ENCODE data around the gene SH3BP5.

Gene SH3BP5

GRCh38 chr3:15321349-15321748 lies 11.0 kb downstream of the SH3BP5 start:
- DNase-seq (ENCODE audit: extremely low read depth, low read depth), result no peak
- TF ChIP-seq, protein P1, sequence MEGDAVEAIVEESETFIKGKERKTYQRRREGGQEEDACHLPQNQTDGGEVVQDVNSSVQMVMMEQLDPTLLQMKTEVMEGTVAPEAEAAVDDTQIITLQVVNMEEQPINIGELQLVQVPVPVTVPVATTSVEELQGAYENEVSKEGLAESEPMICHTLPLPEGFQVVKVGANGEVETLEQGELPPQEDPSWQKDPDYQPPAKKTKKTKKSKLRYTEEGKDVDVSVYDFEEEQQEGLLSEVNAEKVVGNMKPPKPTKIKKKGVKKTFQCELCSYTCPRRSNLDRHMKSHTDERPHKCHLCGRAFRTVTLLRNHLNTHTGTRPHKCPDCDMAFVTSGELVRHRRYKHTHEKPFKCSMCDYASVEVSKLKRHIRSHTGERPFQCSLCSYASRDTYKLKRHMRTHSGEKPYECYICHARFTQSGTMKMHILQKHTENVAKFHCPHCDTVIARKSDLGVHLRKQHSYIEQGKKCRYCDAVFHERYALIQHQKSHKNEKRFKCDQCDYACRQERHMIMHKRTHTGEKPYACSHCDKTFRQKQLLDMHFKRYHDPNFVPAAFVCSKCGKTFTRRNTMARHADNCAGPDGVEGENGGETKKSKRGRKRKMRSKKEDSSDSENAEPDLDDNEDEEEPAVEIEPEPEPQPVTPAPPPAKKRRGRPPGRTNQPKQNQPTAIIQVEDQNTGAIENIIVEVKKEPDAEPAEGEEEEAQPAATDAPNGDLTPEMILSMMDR (IDR thresholded peaks at IDR 0.05; ENCODE audit: low read depth, low read length), result no peak

- TF ChIP-seq, protein P1 (IDR thresholded peaks at IDR 0.05; ENCODE audit: low read depth, low read length), result no peak
- no peak for DNase-seq (ENCODE audit: extremely low read depth, low read depth)
Observed at GRCh38 chr3:15319575-15319974, 12.8 kb downstream of the SH3BP5 start.

- TF ChIP-seq, protein P1 (IDR thresholded peaks at IDR 0.05; ENCODE audit: low read depth, low read length), result no peak
- DNase-seq (ENCODE audit: extremely low read depth, low read depth), result no peak
Observed at GRCh38 chr3:15319136-15319535, 13.2 kb downstream of the SH3BP5 start.

DNA sequence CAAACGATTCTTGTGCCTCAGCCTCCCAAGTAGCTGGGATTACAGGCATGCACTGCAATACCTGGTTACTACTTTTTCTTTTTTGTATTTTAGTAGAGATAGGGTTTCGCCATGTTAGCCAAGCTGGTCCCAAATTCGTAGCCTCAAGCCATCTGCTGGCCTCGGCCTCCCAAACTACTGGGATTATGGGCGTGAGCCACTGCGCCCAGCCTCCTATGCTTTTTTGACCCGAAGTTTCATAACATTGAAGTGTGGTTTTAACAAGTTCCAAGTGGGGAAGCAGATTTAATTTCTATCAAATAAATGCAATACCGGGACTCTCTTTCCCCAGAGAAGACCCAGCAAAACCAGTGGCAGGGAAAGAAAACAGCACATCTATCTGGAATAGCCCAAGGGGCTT lies 13.7 kb downstream of the SH3BP5 start:
- TF ChIP-seq, protein P1 (IDR thresholded peaks at IDR 0.05; ENCODE audit: low read depth, low read length), result no peak
- DNase-seq (ENCODE audit: extremely low read depth, low read depth), result no peak

DNA sequence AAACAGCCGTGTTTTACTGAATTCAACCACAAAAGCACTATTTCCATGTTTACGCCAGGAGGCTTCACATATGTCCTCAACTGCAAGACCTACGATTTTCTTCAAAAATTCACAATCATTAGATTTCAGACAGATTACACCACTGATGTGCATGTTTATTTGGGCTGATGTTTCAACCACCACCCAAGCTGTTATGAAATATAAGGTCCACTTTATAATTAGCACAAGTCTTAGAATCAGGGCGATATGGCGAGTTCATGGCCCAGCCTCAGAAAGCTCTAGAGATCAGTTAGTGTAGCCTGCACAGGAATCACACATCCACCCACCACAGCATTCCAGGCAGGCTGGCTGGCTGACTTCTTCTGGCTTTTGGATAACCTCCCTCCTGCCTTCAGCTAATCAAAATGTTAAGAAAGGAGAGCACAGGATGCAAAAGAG lies 15.4 kb downstream of the SH3BP5 start:
- TF ChIP-seq, protein P1 (IDR thresholded peaks at IDR 0.05; ENCODE audit: low read depth, low read length), result no peak
- DNase-seq (ENCODE audit: extremely low read depth, low read depth), result no peak

- no peak for DNase-seq (ENCODE audit: extremely low read depth, low read depth)
Observed at GRCh38 chr3:15315003-15315402, 17.4 kb downstream of the SH3BP5 start.

DNA sequence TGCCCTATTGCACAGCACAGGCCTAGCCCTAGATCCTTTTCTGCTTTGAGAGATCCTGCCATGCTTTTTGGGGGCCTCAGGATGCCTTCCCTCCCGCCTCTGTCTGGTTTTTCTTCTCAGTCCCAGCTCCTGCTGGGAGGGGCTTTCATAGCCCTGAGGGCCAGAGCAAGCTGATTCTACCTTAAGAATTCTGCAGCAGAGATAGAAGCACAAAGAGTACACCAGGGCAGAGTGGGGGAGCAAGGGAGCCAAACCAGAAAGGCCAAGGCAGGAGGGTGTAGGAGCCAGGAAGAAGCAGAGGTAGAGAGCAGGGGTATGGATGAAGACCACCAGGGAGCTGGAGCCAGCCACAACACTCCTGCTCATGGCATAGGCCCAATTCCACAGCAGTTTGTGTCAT lies 18.1 kb downstream of the SH3BP5 start:
- TF ChIP-seq, protein P1 (IDR thresholded peaks at IDR 0.05; ENCODE audit: low read depth, low read length), result no peak
- DNase-seq (ENCODE audit: extremely low read depth, low read depth), result no peak

More at GRCh38 chr3:15315003-15315402, 17.4 kb downstream of the SH3BP5 start:
- TF ChIP-seq, protein P1 (IDR thresholded peaks at IDR 0.05; ENCODE audit: low read depth, low read length), result no peak
